ENCODE results near the gene SLC22A8. TPM values are rescaled to one million over a fixed set of nuclear protein-coding genes. Genes with fewer than 3 reads are reported as not detected.

Gene SLC22A8
- polyA plus RNA-seq, 1 experiment = not detected

- DNase-seq (ENCODE audit: low read depth, low spot score) = no peak
- H3K4me3 ChIP-seq (ENCODE audit: low read depth, low read length) = no peak overlapping the region
- H3K9me3 ChIP-seq (ENCODE audit: control insufficient read depth, insufficient read depth, low read length) = no peaks in the 10 kb centered on the region; the same call in 1 of the 2 replicates
- POLR2A ChIA-PET = no interaction called here
- peaks cover 20% of the 10 kb centered on the region for H3K27me3 ChIP-seq (ENCODE audit: control insufficient read depth, insufficient read depth, low read length)
- TF ChIP-seq CTCF (IDR thresholded peaks at IDR 0.05; ENCODE audit: low read depth, low read length) = no peak
- H3K27ac ChIP-seq (ENCODE audit: low read depth, low read length) = no peak overlapping the region
- CTCF ChIA-PET = interaction anchor here (1.4 to 8.4 kb wide), 2 partner anchors 9 to 108 kb away, joined by 4 to 567 read pairs; no protein-coding TSS in a partner anchor
Measured at GRCh38 chr11:63017306-63017974, 1.8 kb upstream of the SLC22A8 start.

- Histone ChIP-seq H3K4me3 (ENCODE audit: low read depth, low read length) (no peak overlapping the region), H3K27me3 (ENCODE audit: control insufficient read depth, insufficient read depth, low read length) (peaks cover 21% of the 10 kb centered on the region), H3K9me3 (ENCODE audit: control insufficient read depth, insufficient read depth, low read length) (no peaks in the 10 kb centered on the region), H3K27ac (ENCODE audit: low read depth, low read length) (no peak overlapping the region)
- POLR2A ChIA-PET = no interaction called here
- DNase-seq (ENCODE audit: low read depth, low spot score) = no peak
- TF ChIP-seq CTCF (IDR thresholded peaks at IDR 0.05; ENCODE audit: low read depth, low read length) = no peak
- CTCF ChIA-PET = interaction anchor here (0.8 to 1.0 kb wide), 3 partner anchors 9 to 109 kb away, joined by 3 to 7 read pairs (median 6); no protein-coding TSS in a partner anchor
Measured at GRCh38 chr11:63014408-63015055, 1.1 kb downstream of the SLC22A8 start.

- Histone ChIP-seq H3K27me3 (ENCODE audit: control insufficient read depth, insufficient read depth, low read length) (peaks cover 18% of the 10 kb centered on the region), H3K4me3 (ENCODE audit: low read depth, low read length) (no peak overlapping the region), H3K27ac (ENCODE audit: low read depth, low read length) (no peak overlapping the region), H3K9me3 (ENCODE audit: control insufficient read depth, insufficient read depth, low read length) (no peaks in the 10 kb centered on the region)
- ChIA-PET CTCF (interaction anchor here (0.8 to 1.4 kb wide), 2 partner anchors 11 to 108 kb away, joined by 6 to 8 read pairs; no protein-coding TSS in a partner anchor), POLR2A (no interaction called here)
- DNase-seq (ENCODE audit: low read depth, low spot score) = no peak
- TF ChIP-seq CTCF (IDR thresholded peaks at IDR 0.05; ENCODE audit: low read depth, low read length) = no peak
Measured at GRCh38 chr11:63012839-63013238, 2.8 kb downstream of the SLC22A8 start.

- ChIA-PET POLR2A (no interaction called here), CTCF (interaction anchor here (1.4 kb wide), 1 partner anchor 11 kb away, joined by 8 read pairs; no protein-coding TSS in a partner anchor)
- Histone ChIP-seq H3K27ac (ENCODE audit: low read depth, low read length) (no peak overlapping the region), H3K9me3 (ENCODE audit: control insufficient read depth, insufficient read depth, low read length) (no peaks in the 10 kb centered on the region), H3K4me3 (ENCODE audit: low read depth, low read length) (no peak overlapping the region), H3K27me3 (ENCODE audit: control insufficient read depth, insufficient read depth, low read length) (peaks cover 15% of the 10 kb centered on the region)
- TF ChIP-seq CTCF (IDR thresholded peaks at IDR 0.05; ENCODE audit: low read depth, low read length) = no peak
- DNase-seq (ENCODE audit: low read depth, low spot score) = no peak
Measured at GRCh38 chr11:63012430-63012829, 3.2 kb downstream of the SLC22A8 start.

GRCh38 chr11:63010934-63011439 lies 4.7 kb downstream of the SLC22A8 start:
- H3K9me3 ChIP-seq (ENCODE audit: control insufficient read depth, insufficient read depth, low read length) = no peaks in the 10 kb centered on the region
- no peak for DNase-seq (ENCODE audit: low read depth, low spot score)
- H3K27me3 ChIP-seq (ENCODE audit: control insufficient read depth, insufficient read depth, low read length) = peaks cover 10% of the 10 kb centered on the region
- POLR2A ChIA-PET = no interaction called here
- TF ChIP-seq CTCF (IDR thresholded peaks at IDR 0.05; ENCODE audit: low read depth, low read length) = no peak
- no peak overlapping the region for H3K27ac ChIP-seq (ENCODE audit: low read depth, low read length)
- H3K4me3 ChIP-seq (ENCODE audit: low read depth, low read length) = no peak overlapping the region
- CTCF ChIA-PET = interaction anchor here (0.6 kb wide), 1 partner anchor 15 kb away, joined by 5 read pairs; no protein-coding TSS in a partner anchor
